Activated T-helper 2 cell treated with anti-CD3 and anti-CD28 coated beads, Interferon-gamma antibody, Interleukin-2, Interleukin-4, amounts not matched to agents 10 μg/mL and 5 μg/mL and 100 μg/mL, durations not matched to agents 14 hours and 24 hours and 36 hours (primary cell): Measurements from ENCODE around the gene ATP5IF1. TPM values are rescaled to one million over a fixed set of nuclear protein-coding genes. Genes with fewer than 3 reads are reported as not detected.

ENCODE experiments used
- DNase-seq: peaks from one replicate; pipeline ENCODE4 v3.0.0; 2021; ENCODE audit warnings: low spot score
- H3K27ac Mint-ChIP-seq: one replicate; pipeline ENCODE4 v1.8.0; 2021; ENCODE audit warnings: mixed read lengths
- H3K27me3 Mint-ChIP-seq: one replicate; pipeline ENCODE4 v1.8.0; 2021; ENCODE audit warnings: low read depth, mixed read lengths
- H3K36me3 Mint-ChIP-seq: one replicate; pipeline ENCODE4 v1.8.0; 2021; ENCODE audit warnings: low read depth, mixed read lengths
- H3K4me1 Mint-ChIP-seq: one replicate; pipeline ENCODE4 v1.8.0; 2021; ENCODE audit warnings: low read depth, mixed read lengths
- H3K4me3 Mint-ChIP-seq: one replicate; pipeline ENCODE4 v1.8.0; 2021; ENCODE audit warnings: low read depth, mild to moderate bottlenecking, moderate library complexity, mixed read lengths
- H3K9me3 Mint-ChIP-seq: one replicate; pipeline ENCODE4 v1.8.0; 2021; ENCODE audit warnings: mixed read lengths
- intact Hi-C: fragments of 100-400 bp; cut with micrococcal nuclease; formaldehyde crosslinking; loops from one replicate; pipeline ENCODE4 v1.15.1; 2023
- total RNA-seq: library from RNA; stranded (reverse); gene quantifications from 2 replicates; pipeline ENCODE4 v1.2.3, GENCODE V29; 2022

The ATP5IF1 gene
- total RNA-seq, 1 donor from 2014 or later = 137 TPM

DNA sequence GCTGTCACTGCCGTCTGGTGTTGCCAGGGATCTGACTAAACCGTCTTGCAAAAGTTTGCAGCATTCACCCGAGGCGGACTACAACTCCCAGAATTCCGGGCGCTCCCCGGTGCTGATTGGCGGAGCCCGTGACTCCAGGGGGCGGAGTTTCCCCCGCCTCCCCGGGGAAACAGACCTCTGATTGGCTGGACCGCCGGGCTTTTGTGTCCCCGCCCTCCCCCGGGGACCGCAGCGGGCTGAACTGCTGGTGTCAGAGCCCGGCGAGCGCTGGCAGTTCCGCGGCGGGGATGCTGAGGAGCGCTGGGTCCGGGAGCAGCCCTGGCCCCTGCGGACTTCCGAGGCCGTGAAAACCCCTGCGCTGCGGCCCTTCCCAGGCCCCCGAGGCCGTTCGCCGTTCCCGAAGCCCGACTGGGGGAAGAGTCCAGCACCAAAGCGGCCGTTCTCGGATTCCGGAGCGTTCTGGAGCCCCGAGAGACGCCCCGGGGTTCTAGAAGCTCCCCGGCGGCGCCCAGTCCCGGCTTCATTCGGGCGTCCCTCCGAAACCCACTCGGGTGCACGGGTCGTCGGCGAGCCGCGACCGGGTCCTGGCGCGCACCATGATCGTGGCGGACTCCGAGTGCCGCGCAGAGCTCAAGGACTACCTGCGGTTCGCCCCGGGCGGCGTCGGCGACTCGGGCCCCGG is 23.5 kb downstream of the ATP5IF1 start, which contains the start of gene SESN2:
SESN2 (plus strand) TSS at position 267 of the 682 bp plus-strand sequence; CDS start at position 597, 330 bp downstream.
- Mint-ChIP-seq H3K4me3 (peak within 1 kb of the TSS; percentile 74), H3K9me3 (no peaks in the 10 kb centered on the region)

DNA sequence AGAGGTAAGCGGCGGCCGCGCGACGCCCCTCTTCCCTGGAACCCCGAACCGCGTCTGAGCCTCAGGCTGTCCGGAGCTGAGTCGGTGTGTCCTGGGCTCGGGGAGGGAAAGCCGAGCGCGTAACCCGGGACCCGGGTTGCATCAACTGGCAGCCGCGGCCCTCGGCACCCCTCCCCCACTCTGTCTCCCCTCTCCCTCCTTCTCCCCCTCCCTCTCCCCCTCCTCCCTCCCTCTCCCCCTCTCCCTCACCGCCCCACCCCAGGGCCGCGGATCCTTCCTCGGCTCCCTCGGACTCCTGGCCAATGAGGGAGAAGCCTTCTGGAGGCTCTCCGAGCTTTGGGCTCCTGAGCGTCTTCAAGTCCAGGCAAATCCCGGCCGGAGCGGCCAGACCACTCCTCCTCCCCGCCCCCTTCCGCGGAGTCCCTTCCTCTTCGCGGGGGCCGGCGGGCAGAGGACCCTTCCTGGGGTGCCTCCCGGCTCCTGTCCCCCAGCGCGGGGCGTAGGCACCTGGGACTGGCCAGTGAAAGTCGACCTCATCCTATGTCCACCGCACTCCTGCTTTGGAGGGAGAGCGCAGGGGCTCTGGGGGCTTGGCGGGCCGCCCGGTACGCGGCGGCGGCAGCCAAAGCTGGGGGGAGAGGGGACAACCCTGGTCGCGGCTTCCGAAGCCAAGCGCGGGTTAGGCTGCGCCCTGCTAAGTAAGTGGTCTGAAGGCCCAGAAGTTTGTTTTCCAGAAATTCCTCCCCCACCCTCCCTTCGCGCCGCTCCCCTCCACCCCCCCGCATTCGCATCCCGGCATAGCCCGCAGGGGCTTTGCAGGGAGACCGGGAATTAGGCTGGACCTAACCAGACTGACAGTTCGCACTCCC is 24.2 kb downstream of the ATP5IF1 start:
- DNase-seq = no peak
- peak overlapping the region; percentile 21 for H3K27ac Mint-ChIP-seq
- peaks cover 9% of the 10 kb centered on the region for H3K36me3 Mint-ChIP-seq
- intact Hi-C loops = loop anchor here (1.0 to 10.0 kb wide), 3 partner anchors 13 to 405 kb away; partner anchors contain the start of genes GMEB1 and MED18
- peaks cover 37% of the 10 kb centered on the region for H3K4me1 Mint-ChIP-seq
- peak overlapping the region; percentile 74 for H3K4me3 Mint-ChIP-seq
- no peaks in the 10 kb centered on the region for H3K9me3 Mint-ChIP-seq
- peaks cover 2% of the 10 kb centered on the region for H3K27me3 Mint-ChIP-seq

More for the DNA sequence above, 23.5 kb downstream of the ATP5IF1 start, which contains the start of gene SESN2:
- Mint-ChIP-seq H3K27me3 (peaks cover 3% of the 10 kb centered on the region), H3K27ac (peak within 1 kb of the TSS; percentile 88), H3K4me1 (peaks cover 38% of the 10 kb centered on the region), H3K36me3 (peaks cover 9% of the 10 kb centered on the region)
- intact Hi-C loops = loop anchor here (1.0 to 10.0 kb wide), 3 partner anchors 12 to 405 kb away; partner anchors contain the start of genes GMEB1 and MED18
- DNase-seq = peak; percentile 99

DNA sequence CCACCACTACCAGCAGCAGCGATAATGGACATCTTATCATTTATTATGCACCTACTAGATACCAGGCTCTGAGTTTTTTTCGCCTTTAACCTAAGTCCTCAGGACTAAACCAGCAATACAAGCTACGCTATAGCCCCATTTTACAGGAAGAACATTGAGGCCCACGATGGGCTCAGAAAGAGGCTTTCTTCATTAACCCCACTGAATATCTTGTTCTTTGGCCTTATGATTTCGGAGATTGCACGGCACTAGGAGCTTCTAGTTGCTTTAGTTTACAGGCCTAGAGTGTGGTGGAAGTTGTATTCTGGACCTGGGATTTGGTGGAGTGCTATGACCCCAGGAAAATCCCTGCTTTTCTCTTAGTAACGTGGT is 24.9 kb downstream of the ATP5IF1 start:
- no peaks in the 10 kb centered on the region for H3K9me3 Mint-ChIP-seq
- peak overlapping the region; percentile 21 for H3K27ac Mint-ChIP-seq
- peaks cover 32% of the 10 kb centered on the region for H3K4me1 Mint-ChIP-seq
- peak overlapping the region; percentile 66 for H3K4me3 Mint-ChIP-seq
- H3K36me3 Mint-ChIP-seq = peaks cover 9% of the 10 kb centered on the region
- DNase-seq = no peak
- intact Hi-C loops = no loop called here
- peaks cover 2% of the 10 kb centered on the region for H3K27me3 Mint-ChIP-seq

DNA sequence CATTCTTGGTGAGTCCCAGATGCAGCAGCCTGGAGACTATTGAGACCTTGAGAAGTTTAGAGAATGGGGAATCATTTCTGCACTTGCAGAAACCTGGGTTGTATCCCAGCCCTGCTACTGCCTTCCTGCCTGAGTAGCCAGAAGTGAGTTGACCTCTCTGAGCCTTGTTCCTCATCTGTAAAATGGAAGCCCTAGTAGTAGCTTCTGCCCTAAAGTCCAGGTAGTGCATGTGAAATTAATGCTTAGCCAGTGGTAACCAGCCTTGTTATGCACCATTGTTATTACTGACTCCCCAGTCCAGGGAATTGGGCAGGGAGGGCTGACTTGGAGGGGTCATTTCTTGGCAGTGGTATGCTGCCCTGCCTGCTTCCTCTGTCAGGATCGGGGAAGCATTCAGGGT is 29.0 kb downstream of the ATP5IF1 start:
- DNase-seq = no peak
- H3K36me3 Mint-ChIP-seq = peaks cover 10% of the 10 kb centered on the region
- no peak overlapping the region for H3K27ac Mint-ChIP-seq
- H3K27me3 Mint-ChIP-seq = no peaks in the 10 kb centered on the region
- no peaks in the 10 kb centered on the region for H3K9me3 Mint-ChIP-seq
- H3K4me1 Mint-ChIP-seq = peaks cover 12% of the 10 kb centered on the region
- H3K4me3 Mint-ChIP-seq = no peak overlapping the region
- intact Hi-C loops = no loop called here

DNA sequence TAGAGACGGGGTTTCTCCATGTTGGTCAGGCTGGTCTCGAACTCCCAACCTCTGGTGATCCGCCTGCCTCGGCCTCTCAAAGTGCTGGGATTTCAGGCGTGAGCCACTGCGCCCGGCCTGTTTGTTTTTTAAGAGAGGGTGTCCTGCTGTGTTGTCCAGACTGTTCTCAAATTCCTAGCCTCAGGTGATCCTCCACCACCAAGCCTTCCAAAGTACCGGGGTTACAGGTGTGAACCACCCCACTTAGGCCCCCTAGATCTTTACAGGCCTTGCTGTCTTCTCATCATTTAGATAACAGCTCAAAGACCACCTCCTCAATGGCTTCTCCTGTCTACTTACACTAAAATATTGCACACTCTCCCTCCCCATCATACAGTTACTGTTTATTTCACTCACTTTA is 29.7 kb downstream of the ATP5IF1 start:
- DNase-seq = no peak

DNA sequence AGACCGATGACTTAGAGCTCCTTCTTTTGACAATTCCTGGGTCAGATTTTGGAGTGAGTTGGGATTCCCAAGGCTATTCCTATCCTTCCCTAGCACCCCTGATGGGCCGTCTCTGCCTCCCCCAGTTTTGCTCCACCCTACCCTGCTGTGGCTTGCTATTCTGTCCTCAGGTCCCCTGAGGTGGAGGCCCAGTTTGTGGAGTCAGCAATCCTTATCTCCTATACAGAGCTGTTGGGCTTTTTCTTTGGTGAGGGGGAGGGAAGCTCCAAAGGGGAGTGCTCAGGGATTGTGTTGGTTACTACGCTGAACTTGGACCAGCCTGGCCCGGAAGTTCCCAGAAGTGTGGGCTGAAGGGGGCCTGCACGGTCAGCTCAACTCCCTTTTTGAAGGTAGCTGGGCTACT is 31.0 kb downstream of the ATP5IF1 start:
- no peaks in the 10 kb centered on the region for H3K9me3 Mint-ChIP-seq
- no peak overlapping the region for H3K27ac Mint-ChIP-seq
- peaks cover 10% of the 10 kb centered on the region for H3K36me3 Mint-ChIP-seq
- H3K27me3 Mint-ChIP-seq = no peaks in the 10 kb centered on the region
- H3K4me3 Mint-ChIP-seq = no peak overlapping the region
- intact Hi-C loops = no loop called here
- peaks cover 3% of the 10 kb centered on the region for H3K4me1 Mint-ChIP-seq
- no peak for DNase-seq

More for the DNA sequence above, 29.7 kb downstream of the ATP5IF1 start:
- H3K4me1 Mint-ChIP-seq = peaks cover 12% of the 10 kb centered on the region
- no peak overlapping the region for H3K4me3 Mint-ChIP-seq
- peaks cover 10% of the 10 kb centered on the region for H3K36me3 Mint-ChIP-seq
- intact Hi-C loops = no loop called here
- no peaks in the 10 kb centered on the region for H3K27me3 Mint-ChIP-seq
- no peak overlapping the region for H3K27ac Mint-ChIP-seq
- no peaks in the 10 kb centered on the region for H3K9me3 Mint-ChIP-seq

DNA sequence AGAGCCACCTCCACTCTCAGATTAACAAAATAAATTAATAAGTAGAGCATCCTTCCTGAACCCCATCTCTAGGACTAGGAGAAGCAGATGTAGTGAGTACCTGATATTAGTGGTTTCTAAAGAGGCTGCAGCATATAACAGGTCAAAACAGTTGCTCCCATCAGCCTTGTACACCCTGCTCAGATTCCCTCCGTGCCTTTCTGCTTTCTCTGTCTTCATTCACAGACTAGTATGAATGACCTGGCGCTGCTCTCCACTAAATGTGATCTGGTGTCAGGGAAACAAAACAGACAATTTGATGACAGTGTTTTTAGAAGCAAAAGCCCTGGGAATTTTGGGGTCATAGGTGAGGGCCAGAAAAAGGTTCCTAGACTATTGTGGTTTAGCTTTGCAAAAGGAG is 31.7 kb downstream of the ATP5IF1 start:
- no peak overlapping the region for H3K4me3 Mint-ChIP-seq
- peaks cover 10% of the 10 kb centered on the region for H3K36me3 Mint-ChIP-seq
- DNase-seq = no peak
- peaks cover 3% of the 10 kb centered on the region for H3K4me1 Mint-ChIP-seq
- intact Hi-C loops = no loop called here
- H3K9me3 Mint-ChIP-seq = no peaks in the 10 kb centered on the region
- no peak overlapping the region for H3K27ac Mint-ChIP-seq
- H3K27me3 Mint-ChIP-seq = no peaks in the 10 kb centered on the region

DNA sequence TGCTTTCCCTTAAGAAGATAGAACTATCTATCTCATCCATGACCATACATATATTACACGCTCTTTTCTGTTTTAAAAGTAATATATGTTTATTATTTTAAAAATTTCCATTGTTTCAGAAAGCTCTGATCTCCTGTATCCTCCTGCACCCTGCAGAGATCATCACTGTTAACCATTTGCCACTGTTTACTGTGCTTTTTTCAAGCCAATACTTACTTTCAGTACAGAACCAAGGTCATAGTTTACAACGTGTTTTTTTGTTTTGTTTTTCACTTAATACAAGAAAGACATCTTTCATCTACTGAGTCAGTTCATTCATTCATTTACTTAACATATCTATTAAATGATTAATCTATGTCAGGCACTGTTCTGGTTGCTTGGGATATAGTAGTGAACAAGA is 33.6 kb downstream of the ATP5IF1 start:
- no peak overlapping the region for H3K4me3 Mint-ChIP-seq
- peaks cover 3% of the 10 kb centered on the region for H3K4me1 Mint-ChIP-seq
- H3K9me3 Mint-ChIP-seq = no peaks in the 10 kb centered on the region
- peaks cover 13% of the 10 kb centered on the region for H3K36me3 Mint-ChIP-seq
- intact Hi-C loops = no loop called here
- no peak overlapping the region for H3K27ac Mint-ChIP-seq
- no peak for DNase-seq
- H3K27me3 Mint-ChIP-seq = no peaks in the 10 kb centered on the region

DNA sequence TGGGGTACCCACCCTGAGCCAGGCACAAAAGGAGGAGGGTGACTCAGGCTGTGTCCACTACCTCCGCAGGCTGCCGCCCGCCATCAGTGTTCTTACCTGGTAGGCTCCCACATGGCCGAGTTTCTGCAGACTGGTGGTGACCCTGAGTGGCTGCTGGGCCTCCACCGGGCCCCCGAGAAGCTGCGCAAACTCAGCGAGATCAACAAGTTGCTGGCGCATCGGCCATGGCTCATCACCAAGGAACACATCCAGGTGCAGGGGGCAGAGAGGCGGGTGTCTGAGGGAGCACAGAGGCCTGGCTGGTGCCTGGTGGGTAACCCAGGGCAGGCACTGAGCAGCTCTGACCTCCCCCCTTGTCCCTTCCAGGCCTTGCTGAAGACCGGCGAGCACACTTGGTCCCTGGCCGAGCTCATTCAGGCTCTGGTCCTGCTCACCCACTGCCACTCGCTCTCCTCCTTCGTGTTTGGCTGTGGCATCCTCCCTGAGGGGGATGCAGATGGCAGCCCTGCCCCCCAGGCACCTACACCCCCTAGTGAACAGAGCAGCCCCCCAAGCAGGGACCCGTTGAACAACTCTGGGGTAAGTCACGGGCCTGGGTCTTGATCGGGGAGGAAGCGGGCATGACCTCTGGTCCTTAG is 36.4 kb downstream of the ATP5IF1 start:
- Mint-ChIP-seq H3K27ac (no peak overlapping the region), H3K9me3 (no peaks in the 10 kb centered on the region), H3K4me3 (no peak overlapping the region), H3K36me3 (peaks cover 19% of the 10 kb centered on the region), H3K27me3 (no peaks in the 10 kb centered on the region), H3K4me1 (peaks cover 3% of the 10 kb centered on the region)
- no peak for DNase-seq
- intact Hi-C loops = no loop called here

DNA sequence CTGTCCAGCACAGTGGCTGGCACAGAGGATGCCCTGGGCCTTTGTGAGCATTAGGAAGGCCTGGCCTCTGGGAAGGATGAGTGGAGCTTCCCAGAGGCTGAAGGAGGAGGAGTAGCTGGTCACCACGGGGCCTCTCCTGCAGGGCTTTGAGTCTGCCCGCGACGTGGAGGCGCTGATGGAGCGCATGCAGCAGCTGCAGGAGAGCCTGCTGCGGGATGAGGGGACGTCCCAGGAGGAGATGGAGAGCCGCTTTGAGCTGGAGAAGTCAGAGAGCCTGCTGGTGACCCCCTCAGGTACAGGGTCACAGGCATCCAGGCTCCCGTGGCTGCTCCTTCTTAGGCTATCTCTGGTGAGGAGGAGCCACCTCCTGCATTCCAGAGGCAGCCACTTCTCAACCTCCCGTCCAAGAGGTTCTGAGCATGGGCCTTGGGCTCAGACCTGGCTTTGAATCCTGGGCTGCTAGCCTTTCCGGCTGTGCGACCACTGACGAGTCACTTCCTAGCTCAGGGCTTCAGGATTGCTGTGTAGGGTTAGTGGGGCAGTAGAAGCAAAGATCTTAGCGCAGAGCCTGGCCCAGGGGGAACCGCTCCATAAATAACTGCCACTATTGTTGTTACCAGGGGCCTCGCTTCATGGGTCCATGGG is 37.4 kb downstream of the ATP5IF1 start:
- no peak for DNase-seq
- H3K4me3 Mint-ChIP-seq = no peak overlapping the region
- no peaks in the 10 kb centered on the region for H3K27me3 Mint-ChIP-seq
- no peaks in the 10 kb centered on the region for H3K4me1 Mint-ChIP-seq
- intact Hi-C loops = no loop called here
- no peak overlapping the region for H3K27ac Mint-ChIP-seq
- no peaks in the 10 kb centered on the region for H3K9me3 Mint-ChIP-seq
- H3K36me3 Mint-ChIP-seq = peaks cover 25% of the 10 kb centered on the region

DNA sequence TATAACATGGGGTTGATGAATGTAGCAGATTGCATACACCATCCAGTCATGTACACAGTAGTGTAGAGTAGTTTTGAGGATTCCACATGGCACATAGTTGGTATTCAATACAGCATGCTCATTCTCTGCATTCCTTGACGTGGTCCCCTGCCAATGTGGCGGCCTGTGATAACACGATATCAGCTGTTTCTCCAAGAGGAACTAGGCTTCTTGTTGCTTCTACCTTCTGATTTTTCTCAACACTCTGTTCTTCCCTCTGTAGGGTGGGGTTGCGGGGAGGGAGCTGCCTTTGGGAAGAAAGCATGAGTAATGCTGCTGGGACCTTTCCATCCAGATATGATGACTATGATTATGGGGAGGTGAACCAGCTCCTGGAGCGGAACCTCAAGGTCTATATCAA is 42.8 kb downstream of the ATP5IF1 start:
- no peaks in the 10 kb centered on the region for H3K9me3 Mint-ChIP-seq
- H3K4me1 Mint-ChIP-seq = peaks cover 5% of the 10 kb centered on the region
- H3K27ac Mint-ChIP-seq = no peak overlapping the region
- no peak for DNase-seq
- intact Hi-C loops = no loop called here
- H3K4me3 Mint-ChIP-seq = no peak overlapping the region
- H3K27me3 Mint-ChIP-seq = no peaks in the 10 kb centered on the region
- H3K36me3 Mint-ChIP-seq = peaks cover 25% of the 10 kb centered on the region

DNA sequence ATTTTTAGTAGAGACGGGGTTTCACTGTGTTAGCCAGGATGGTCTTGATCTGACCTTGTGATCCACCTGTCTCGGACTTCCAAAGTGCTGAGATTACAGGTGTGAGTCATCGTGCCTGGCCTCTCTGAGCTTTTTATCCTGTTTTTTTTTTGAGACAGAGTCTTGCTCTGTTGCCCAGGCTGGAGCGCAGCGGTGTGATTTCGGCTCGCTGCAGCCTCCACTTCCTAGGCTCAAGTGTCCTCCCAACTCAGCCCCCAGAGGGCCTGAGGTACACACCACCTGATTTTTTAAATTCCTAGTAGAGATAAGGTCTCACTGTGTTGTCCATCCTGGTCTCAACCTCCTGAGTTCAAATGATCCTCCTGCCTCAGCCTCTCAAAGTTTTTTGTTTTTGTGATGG is 43.8 kb downstream of the ATP5IF1 start:
- peaks cover 5% of the 10 kb centered on the region for H3K4me1 Mint-ChIP-seq
- H3K9me3 Mint-ChIP-seq = no peaks in the 10 kb centered on the region
- intact Hi-C loops = no loop called here
- H3K27ac Mint-ChIP-seq = no peak overlapping the region
- no peak overlapping the region for H3K4me3 Mint-ChIP-seq
- peaks cover 25% of the 10 kb centered on the region for H3K36me3 Mint-ChIP-seq
- no peaks in the 10 kb centered on the region for H3K27me3 Mint-ChIP-seq
- no peak for DNase-seq
